Left forelimb (tissue), 1 donor: ENCODE results near the gene STAMBPL1.
A peak's percentile ranks its signal among the peaks of the same experiment; 100 is the strongest.

Source experiments
- DNase-seq: peaks from one replicate; pipeline ENCODE4 v3.0.0-alpha.2; 2018; ENCODE audit warnings: low spot score

STAMBPL1 gene

DNA sequence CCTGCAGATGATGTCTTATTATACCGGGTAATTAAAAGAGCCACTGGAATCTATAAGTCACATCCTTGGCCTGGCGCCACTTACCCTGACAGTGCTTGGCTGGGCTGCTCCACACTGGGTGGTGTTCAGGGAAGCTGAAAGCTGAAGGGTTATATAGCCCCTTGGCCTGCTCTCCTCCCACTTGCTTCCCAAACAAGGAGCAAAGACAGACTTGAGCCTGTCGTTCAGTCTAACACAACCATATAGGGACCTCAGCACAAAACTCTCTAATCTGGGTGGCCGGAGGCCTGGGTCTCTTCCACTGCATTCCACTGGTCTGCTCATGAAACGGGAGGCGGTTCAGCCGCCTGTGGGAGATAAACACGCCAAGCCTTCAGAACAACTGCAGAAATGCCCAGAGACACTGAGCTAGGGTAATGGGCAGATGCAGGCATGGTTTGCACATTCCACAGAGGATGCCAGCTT, 72.6 kb downstream of the STAMBPL1 start, which contains the start of gene ACTA2:
Gene ACTA2 (minus strand): TSS at position 127 of the 465 bp plus-strand sequence. CDS start 3,843 bp downstream, outside the sequence.
- peak; percentile 72 for DNase-seq

DNA sequence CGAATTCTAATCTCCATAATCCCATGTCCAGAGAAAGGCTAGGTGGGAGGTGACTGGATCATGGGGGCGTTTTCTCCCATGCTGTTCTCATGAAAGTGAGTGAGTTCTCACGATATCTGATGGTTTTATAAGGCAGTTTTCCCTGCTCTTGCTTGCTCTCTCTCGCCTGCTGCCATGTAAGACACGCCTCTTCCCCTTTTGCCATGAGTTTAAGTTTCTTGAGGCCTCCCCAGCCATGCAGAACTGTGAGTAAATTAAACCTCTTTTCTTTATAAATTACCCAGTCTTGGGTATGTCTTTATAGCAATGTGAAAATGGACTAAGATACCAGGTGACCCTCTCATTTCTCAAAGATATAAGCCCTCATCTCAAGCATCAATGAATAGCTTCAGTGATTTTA, 73.6 kb downstream of the STAMBPL1 start:
- no peak for DNase-seq

DNA sequence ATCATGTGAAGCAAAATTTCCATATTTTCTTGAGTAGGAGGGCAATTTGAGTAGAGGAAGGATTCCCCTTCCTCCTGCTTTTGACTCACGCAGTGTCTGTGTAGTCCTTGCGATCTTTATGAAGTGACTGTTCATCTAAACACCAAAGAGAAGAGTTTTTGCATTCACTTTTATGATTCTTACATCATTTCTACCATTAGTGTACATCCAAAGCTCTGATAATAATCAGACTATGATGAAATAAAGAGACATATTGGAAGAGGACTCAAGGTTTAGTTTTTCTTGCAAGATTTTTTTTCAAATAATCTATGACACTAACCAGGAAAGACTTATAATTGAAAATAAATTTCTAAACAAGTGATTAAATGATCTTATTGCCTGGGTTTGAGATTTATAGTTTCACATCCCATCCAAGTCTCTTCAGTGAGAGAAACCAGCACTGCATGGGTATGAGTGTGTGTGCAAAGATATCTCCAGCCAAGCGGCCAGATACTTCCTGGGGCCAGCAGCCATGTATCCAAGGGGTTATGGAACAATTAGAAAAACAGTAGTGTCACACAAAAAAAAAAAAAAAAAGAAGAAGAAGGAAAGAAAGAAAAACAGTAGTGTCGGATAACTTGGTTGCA, 74.5 kb downstream of the STAMBPL1 start:
- no peak for DNase-seq

GRCh38 chr10:88957381-88957780, 77.3 kb downstream of the STAMBPL1 start:
- DNase-seq, result no peak

DNA sequence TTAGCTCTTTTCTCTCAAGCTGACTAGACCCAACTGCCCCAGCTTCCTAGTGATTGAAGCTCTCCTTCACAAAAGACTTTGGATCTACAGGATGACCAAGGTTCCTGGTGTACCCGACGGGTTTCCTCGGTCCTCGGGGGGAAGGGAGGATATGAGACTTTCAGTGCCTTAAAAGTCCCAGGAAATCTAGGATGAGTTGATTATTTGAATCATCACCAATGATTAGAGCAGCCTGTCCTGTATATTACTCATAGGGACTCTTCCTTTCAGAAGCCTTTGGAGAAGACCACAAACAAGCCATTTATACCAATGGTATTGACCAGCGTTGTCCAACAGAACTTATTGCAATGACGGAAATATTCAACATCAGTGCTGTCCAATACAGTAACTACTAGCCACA, 78.7 kb downstream of the STAMBPL1 start:
- DNase-seq, result no peak

- DNase-seq, result no peak
Observed at GRCh38 chr10:88960802-88961201, 80.8 kb downstream of the STAMBPL1 start.

GRCh38 chr10:88961266-88961665, 81.2 kb downstream of the STAMBPL1 start:
- no peak for DNase-seq

GRCh38 chr10:88962336-88962735, 82.3 kb downstream of the STAMBPL1 start:
- DNase-seq, result no peak

DNA sequence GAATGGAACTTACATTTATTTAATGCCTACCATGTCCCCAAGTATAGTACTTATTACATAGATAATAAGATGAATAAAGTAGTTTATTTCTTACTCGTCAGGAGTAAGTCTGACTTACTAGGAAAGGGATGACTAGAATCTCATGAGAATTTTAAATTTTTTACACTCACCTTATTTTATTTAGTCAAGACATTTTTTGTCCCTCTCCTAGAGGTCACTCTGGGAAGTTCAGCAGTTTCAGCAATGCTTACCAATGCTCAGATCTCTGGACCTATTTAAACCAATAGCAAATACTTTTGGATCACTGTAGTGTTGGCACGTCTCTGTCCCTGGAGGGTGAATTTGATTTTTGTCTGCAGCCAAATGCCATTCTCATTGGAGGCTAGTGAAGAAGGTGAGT, 83.3 kb downstream of the STAMBPL1 start:
- no peak for DNase-seq

GRCh38 chr10:88964360-88964759, 84.3 kb downstream of the STAMBPL1 start:
- no peak for DNase-seq

DNA sequence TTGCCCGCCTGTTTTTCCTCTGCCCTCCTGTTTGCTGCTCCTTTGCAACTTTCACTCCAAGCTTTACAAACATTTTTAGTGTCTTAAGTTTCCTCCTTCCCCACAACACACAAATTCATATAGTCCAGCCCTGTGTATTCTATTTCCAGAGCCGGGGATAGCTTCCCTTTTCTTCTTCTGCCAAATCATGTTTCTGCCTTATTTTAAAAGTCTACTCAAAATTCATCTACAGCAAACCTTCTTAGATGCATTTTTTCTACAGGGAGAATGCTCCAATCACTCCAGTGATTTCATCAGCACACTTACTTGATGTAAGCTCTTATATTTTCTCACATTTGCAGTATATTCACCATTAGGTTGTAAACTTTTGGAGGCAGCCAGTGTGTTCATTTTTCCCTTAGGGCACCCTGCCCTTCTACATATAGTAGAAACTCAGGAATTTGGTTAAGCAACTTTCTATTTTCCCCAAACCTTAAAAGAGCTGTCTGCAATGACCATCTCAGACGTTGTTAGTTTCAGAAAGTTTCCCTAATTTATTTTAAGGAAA, 84.9 kb downstream of the STAMBPL1 start:
- no peak for DNase-seq

GRCh38 chr10:88966797-88967196, 86.8 kb downstream of the STAMBPL1 start:
- no peak for DNase-seq

DNA sequence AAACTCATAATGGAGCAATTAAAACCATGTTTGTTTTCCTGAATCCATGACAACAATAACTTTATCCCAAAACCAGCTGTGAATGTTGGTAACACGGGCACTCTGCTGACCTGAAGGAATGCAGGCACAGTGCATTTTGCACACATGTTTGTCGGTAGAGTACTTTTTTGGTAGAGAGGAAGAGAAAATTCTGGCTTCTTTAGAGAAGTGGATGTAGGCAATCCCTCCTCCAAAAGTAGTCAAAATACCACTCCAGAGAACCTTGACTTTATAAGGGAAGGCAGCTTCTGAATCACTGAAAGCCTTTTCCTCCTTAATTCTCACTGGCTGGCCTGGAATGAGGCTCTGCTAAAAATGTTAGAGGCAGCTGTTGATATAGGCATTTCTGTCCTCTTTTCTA, 88.3 kb downstream of the STAMBPL1 start:
- no peak for DNase-seq

- DNase-seq, result no peak
Observed at GRCh38 chr10:88971221-88972061, 91.4 kb downstream of the STAMBPL1 start.
